HepG2 (cell line): ENCODE measurements around the gene SNAP29. TPM values are rescaled to one million over a fixed set of nuclear protein-coding genes. Genes with fewer than 3 reads are reported as not detected.
"Not testable (repeated sequence)": the region's sequence is repeated elsewhere in the genome, so short reads cannot be mapped to it uniquely, and the experiment has no call there.

Experiments
- ASH2L ChIP-seq: fragments of 300-600, 200-600 bp; sonication (generic); IDR thresholded peaks from 2 replicates; pipeline ENCODE4 v1.7.0; 2017; ENCODE audit warnings: low read depth, mild to moderate bottlenecking, moderate library complexity, mixed read lengths, low read length; ENCODE audit not compliant: insufficient read length
- EP300 ChIP-seq, 3 experiments: sonication (generic) in 1 of 3; formaldehyde crosslinking in 1 of 3; IDR thresholded peaks; 2 replicates each; pipeline versions ENCODE4 v1.5.1 to v1.6.1; 2011 to 2020; ENCODE audit warnings: low read depth in 2 of 3, low read length in 2 of 3, borderline replicate concordance in 1 of 3, improper control_type of control experiment in 1 of 3, mild to moderate bottlenecking in 1 of 3, missing genetic modification reagents in 1 of 3, moderate library complexity in 1 of 3
- FOXA3 ChIP-seq: IDR thresholded peaks from 2 replicates; pipeline ENCODE4 v1.6.1; 2016; ENCODE audit warnings: missing genetic modification reagents, missing compliant biosample characterization
- FOXP1 ChIP-seq, 2 experiments: fragments of 450-650 bp in 1 of 2; IDR thresholded peaks; 2 replicates each; pipeline ENCODE4 v1.6.1; 2017 to 2018; ENCODE audit warnings: antibody characterized with exemption in 1 of 2
- FOXP4 ChIP-seq: sonication (generic); formaldehyde crosslinking; IDR thresholded peaks from 2 replicates; pipeline ENCODE4 v1.4.0; 2020; ENCODE audit warnings: missing genetic modification reagents
- GATAD2A ChIP-seq: IDR thresholded peaks from 2 replicates; pipeline ENCODE4 v1.6.1; 2016
- HNF4A ChIP-seq: sonication (generic); formaldehyde crosslinking; IDR thresholded peaks from 2 replicates; pipeline ENCODE4 v1.4.0; 2020; ENCODE audit warnings: missing genetic modification reagents
- HOXA5 ChIP-seq: sonication (generic); formaldehyde crosslinking; IDR thresholded peaks from 2 replicates; pipeline ENCODE4 v1.4.0; 2020; ENCODE audit warnings: missing genetic modification reagents
- ISL2 ChIP-seq: sonication (generic); formaldehyde crosslinking; IDR thresholded peaks from 2 replicates; pipeline ENCODE4 v1.5.0; 2020; ENCODE audit warnings: missing genetic modification reagents
- PAXIP1 ChIP-seq: sonication (generic); formaldehyde crosslinking; conservative IDR thresholded peaks from 2 replicates; pipeline ENCODE4 v1.4.0; 2020; ENCODE audit warnings: mild to moderate bottlenecking, missing genetic modification reagents, moderate library complexity
- RXRB ChIP-seq: IDR thresholded peaks from 2 replicates; pipeline ENCODE4 v1.6.1; 2016; ENCODE audit warnings: borderline replicate concordance, missing genetic modification reagents, missing compliant biosample characterization
- SAP130 ChIP-seq: IDR thresholded peaks from 2 replicates; pipeline ENCODE4 v1.6.1; 2016; ENCODE audit warnings: low read depth
- TBX3 ChIP-seq: fragments of 450-650 bp; IDR thresholded peaks from 2 replicates; pipeline ENCODE4 v1.6.1; 2017; ENCODE audit warnings: antibody characterized with exemption, mild to moderate bottlenecking, inconsistent platforms, borderline replicate concordance
- TEAD3 ChIP-seq: optimal IDR thresholded peaks from 2 replicates; pipeline ENCODE3; 2016; ENCODE audit warnings: borderline replicate concordance
- ZNF362 ChIP-seq: sonication (generic); formaldehyde crosslinking; IDR thresholded peaks from 2 replicates; pipeline ENCODE4 v1.4.0; 2020; ENCODE audit warnings: missing genetic modification reagents, mild to moderate bottlenecking, borderline replicate concordance
- polyA plus RNA-seq, 8 experiments: library from polyadenylated mRNA; depleted of rRNA in 3 of 8; stranded (reverse) in 7 of 8; unstranded in 1 of 8; fragments of >200 nt; fragmentation: Illumina TruSeq in 4 of 8; extraction: Trizol in 4 of 8; gene quantifications; 2 replicates each; pipeline versions ENCODE4 v1.2.1 to v1.2.3, GENCODE V29; 2011 to 2016; ENCODE audit warnings: low read depth in 4 of 8, missing spikeins in 1 of 8, mixed read lengths in 1 of 8; ENCODE audit not compliant: insufficient read depth in 1 of 8
- total RNA-seq, 5 experiments: library from RNA; depleted of rRNA; stranded (reverse); fragments of >200 nt; fragmentation: Illumina TruSeq; extraction: Trizol; gene quantifications; 2 replicates each; pipeline ENCODE4 v1.2.3, GENCODE V29; 2016; ENCODE audit warnings: low read depth in 1 of 5

SNAP29 gene
- total and polyA plus RNA-seq, 2 of the 13 experiments (the other 11 are each of a cell fraction or from before 2014, with no cell fraction given) = 12.3 to 30.7 TPM

GRCh38 chr22:20826373-20827152 is 32.2 kb upstream of the SNAP29 start (continued):
- TF ChIP-seq FOXP4 = 0 out of 2 replicates have a peak, but pooled peaks have one; percentile 30
- TF ChIP-seq TEAD3 (CRISPR knock-in tag) = peak; percentile 17
- TF ChIP-seq GATAD2A (CRISPR knock-in tag) = peak; percentile 20; the same call in 1 of the 2 replicates
- peak; percentile 52 for TF ChIP-seq HNF4A (CRISPR knock-in tag)
- 0 out of 2 replicates have a peak, but pooled peaks have one; percentile 32 for TF ChIP-seq ISL2 (CRISPR knock-in tag)
- peak; percentile 33; the same call in 1 of the 2 replicates for TF ChIP-seq RXRB (CRISPR knock-in tag)
- peak; percentile 61; the same call in 1 of the 2 replicates for TF ChIP-seq FOXA3 (CRISPR knock-in tag)
- peak; percentile 81 for TF ChIP-seq PAXIP1 (CRISPR knock-in tag)
- 0 out of 2 replicates have a peak, but pooled peaks have one; percentile 33 for TF ChIP-seq HOXA5
- TF ChIP-seq TBX3 = peak; percentile 55; the same call in 1 of the 2 replicates
- peak; percentile 26 for TF ChIP-seq ASH2L
- TF ChIP-seq EP300 (IDR thresholded peaks at IDR 0.05; ENCODE audit: low read depth in 2 of 2, low read length in 2 of 2) = peak in 1 of 2 experiments; percentile 22; a peak in 1 of 4 replicates
- TF ChIP-seq EP300 (CRISPR knock-in tag; IDR thresholded peaks at IDR 0.05; ENCODE audit: borderline replicate concordance); FOXP1 (IDR thresholded peaks at IDR 0.05): not testable (repeated sequence)
- peak; percentile 44; the same call in 1 of the 2 replicates for TF ChIP-seq FOXP1 (CRISPR knock-in tag; IDR thresholded peaks at IDR 0.05)
- peak; percentile 35; the same call in 1 of the 2 replicates for TF ChIP-seq ZNF362 (CRISPR knock-in tag)
- TF ChIP-seq SAP130 = peak; percentile 34; the same call in 1 of the 2 replicates
